ENCODE measurements around the gene MACROD2.

The MACROD2 gene

DNA sequence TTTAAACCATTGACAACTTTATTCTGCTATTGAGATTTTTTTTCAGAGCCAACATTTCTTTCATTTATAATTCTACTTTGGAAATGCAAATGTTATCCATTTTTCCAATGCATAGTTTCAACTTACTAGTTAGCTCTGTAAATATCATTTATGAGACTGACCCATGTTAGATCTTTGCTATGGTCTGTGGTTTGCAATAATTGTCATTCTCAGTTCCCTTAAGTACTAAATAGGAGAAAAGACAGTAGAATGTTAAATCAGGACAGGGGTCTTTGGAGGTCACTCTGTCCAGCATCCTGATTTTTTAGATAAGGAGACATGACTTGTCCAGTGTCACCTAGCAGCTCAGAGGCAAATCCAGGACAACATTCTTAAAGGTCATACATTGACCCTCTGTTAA lies 864.3 kb downstream of the MACROD2 start:
- TF ChIP-seq TAF1 (IDR thresholded peaks at IDR 0.05; ENCODE audit: borderline replicate concordance, insufficient read depth, low read length) (no peak), POLR2AphosphoS5 (IDR thresholded peaks at IDR 0.05; ENCODE audit: low read depth, low read length) (no peak), SIN3A (IDR thresholded peaks at IDR 0.05; ENCODE audit: borderline replicate concordance, insufficient read depth, low read length) (no peak), FOXP2 (optimal IDR thresholded peaks at IDR 0.05; ENCODE audit: borderline replicate concordance, extremely low read depth, extremely low read length, insufficient read depth) (no peak)
- TF ChIP-seq, protein P1, sequence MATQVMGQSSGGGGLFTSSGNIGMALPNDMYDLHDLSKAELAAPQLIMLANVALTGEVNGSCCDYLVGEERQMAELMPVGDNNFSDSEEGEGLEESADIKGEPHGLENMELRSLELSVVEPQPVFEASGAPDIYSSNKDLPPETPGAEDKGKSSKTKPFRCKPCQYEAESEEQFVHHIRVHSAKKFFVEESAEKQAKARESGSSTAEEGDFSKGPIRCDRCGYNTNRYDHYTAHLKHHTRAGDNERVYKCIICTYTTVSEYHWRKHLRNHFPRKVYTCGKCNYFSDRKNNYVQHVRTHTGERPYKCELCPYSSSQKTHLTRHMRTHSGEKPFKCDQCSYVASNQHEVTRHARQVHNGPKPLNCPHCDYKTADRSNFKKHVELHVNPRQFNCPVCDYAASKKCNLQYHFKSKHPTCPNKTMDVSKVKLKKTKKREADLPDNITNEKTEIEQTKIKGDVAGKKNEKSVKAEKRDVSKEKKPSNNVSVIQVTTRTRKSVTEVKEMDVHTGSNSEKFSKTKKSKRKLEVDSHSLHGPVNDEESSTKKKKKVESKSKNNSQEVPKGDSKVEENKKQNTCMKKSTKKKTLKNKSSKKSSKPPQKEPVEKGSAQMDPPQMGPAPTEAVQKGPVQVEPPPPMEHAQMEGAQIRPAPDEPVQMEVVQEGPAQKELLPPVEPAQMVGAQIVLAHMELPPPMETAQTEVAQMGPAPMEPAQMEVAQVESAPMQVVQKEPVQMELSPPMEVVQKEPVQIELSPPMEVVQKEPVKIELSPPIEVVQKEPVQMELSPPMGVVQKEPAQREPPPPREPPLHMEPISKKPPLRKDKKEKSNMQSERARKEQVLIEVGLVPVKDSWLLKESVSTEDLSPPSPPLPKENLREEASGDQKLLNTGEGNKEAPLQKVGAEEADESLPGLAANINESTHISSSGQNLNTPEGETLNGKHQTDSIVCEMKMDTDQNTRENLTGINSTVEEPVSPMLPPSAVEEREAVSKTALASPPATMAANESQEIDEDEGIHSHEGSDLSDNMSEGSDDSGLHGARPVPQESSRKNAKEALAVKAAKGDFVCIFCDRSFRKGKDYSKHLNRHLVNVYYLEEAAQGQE (IDR thresholded peaks at IDR 0.05; ENCODE audit: insufficient read depth in 1 of 2, low read depth in 2 of 2, low read length in 2 of 2), result no peak

DNA sequence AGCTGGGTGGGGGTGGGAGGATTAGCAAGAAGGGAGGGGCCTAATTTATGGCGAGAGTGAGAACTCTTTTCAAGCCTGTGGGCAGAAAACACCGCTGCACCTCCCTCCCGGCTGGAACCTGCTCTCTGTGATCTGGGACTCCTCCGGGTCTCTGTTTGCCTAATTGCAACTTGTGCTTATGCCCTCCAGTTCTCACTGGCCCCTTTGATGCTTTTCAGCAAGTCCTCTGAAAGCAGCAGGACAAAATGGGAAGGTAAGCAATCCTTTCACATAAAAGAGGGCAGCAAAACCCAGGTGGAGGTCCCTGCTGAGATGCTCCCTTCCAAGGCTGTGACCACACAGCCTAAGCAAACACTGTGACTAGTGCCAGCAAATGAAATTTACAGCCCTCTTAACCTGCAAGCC lies 865.1 kb downstream of the MACROD2 start:
- TF ChIP-seq, protein P1 (IDR thresholded peaks at IDR 0.05; ENCODE audit: insufficient read depth in 1 of 2, low read depth in 2 of 2, low read length in 2 of 2), result no peak

DNA sequence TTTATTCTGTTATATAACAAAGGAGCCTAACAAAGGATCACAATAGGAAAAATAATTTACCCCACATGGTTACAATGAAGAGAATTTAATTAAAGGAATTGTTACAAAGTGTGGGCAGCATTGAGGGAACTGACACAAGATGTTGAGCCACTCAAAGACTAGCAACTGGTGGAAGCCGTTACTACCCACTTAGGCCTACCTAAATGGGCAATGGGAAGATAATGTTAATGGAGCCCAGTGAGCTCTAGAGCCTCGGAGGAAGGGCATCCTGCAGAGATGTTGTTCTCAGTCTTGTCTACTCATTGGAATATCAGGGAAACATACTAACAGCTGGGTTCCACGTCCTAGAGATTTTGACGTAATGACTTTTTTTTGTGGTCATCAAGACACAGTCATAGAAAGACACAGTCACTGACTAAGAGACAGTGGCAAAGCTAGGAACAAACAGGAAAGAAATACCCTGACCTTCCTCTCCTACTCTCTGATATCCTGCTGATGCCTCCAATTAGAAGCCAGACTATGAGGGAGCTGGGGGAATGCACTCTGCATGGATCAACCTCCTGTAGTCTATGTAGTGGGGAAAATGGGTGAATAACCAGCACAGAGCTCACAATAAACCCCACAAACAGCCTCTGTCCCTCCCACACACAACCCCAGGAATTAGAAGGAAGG lies 865.8 kb downstream of the MACROD2 start:
- TF ChIP-seq POLR2AphosphoS5 (IDR thresholded peaks at IDR 0.05; ENCODE audit: low read depth, low read length), result no peak
- no peak for TF ChIP-seq TAF1 (IDR thresholded peaks at IDR 0.05; ENCODE audit: borderline replicate concordance, insufficient read depth, low read length)
- TF ChIP-seq, protein P1 (IDR thresholded peaks at IDR 0.05; ENCODE audit: insufficient read depth in 1 of 2, low read depth in 2 of 2, low read length in 2 of 2), result no peak
- TF ChIP-seq SIN3A (IDR thresholded peaks at IDR 0.05; ENCODE audit: borderline replicate concordance, insufficient read depth, low read length), result no peak
- TF ChIP-seq FOXP2 (optimal IDR thresholded peaks at IDR 0.05; ENCODE audit: borderline replicate concordance, extremely low read depth, extremely low read length, insufficient read depth), result no peak

DNA sequence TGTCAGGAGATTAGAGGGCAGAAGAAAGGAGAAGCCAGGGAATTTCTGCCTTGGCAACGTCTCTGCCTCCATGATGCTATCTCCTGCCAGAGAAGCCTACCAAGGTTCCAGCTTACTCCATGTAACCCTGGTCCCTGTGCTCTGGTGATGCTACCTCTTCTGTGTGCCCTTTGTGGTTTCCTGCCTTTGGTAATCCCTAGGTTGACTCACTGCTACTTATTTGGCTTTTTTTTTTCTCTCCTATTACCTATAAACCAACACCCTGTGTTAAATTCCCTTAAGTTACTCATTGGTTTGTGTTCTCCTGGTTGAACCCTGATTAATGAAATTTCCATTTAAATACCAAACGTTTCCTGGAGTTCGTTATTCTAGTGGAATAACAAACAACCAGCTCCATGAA lies 869.9 kb downstream of the MACROD2 start:
- TF ChIP-seq SIN3A (IDR thresholded peaks at IDR 0.05; ENCODE audit: borderline replicate concordance, insufficient read depth, low read length) (no peak), TAF1 (IDR thresholded peaks at IDR 0.05; ENCODE audit: borderline replicate concordance, insufficient read depth, low read length) (no peak), POLR2AphosphoS5 (IDR thresholded peaks at IDR 0.05; ENCODE audit: low read depth, low read length) (no peak), FOXP2 (optimal IDR thresholded peaks at IDR 0.05; ENCODE audit: borderline replicate concordance, extremely low read depth, extremely low read length, insufficient read depth) (no peak)
- TF ChIP-seq, protein P1 (IDR thresholded peaks at IDR 0.05; ENCODE audit: insufficient read depth in 1 of 2, low read depth in 2 of 2, low read length in 2 of 2), result no peak

DNA sequence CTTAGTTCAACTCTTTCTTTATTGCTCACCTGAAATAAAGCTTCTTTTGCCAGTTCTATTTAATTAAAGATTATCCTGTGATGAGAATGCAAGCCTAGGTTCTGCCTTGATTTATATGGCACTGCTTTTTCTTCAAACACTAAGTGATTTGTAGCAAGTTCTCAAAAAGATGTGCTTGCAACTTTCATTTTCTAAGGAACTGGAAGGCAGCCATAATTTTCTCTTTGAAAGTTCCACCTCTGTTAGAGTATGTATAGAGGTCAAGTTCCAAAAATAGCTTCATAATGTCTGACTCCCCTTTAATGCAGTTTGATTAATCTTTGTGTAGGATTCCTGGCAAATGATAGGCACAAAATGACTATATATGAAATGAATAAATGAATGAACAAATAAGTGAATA lies 870.4 kb downstream of the MACROD2 start:
- TF ChIP-seq FOXP2 (optimal IDR thresholded peaks at IDR 0.05; ENCODE audit: borderline replicate concordance, extremely low read depth, extremely low read length, insufficient read depth) (no peak), TAF1 (IDR thresholded peaks at IDR 0.05; ENCODE audit: borderline replicate concordance, insufficient read depth, low read length) (no peak), POLR2AphosphoS5 (IDR thresholded peaks at IDR 0.05; ENCODE audit: low read depth, low read length) (no peak), SIN3A (IDR thresholded peaks at IDR 0.05; ENCODE audit: borderline replicate concordance, insufficient read depth, low read length) (no peak)
- TF ChIP-seq, protein P1 (IDR thresholded peaks at IDR 0.05; ENCODE audit: insufficient read depth in 1 of 2, low read depth in 2 of 2, low read length in 2 of 2), result no peak
